Esophagus (tissue), 2 donors: ENCODE results near the gene ATP5PD. TPM values are rescaled to one million over a fixed set of nuclear protein-coding genes. Genes with fewer than 3 reads are reported as not detected.
"Not testable (repeated sequence)": the region's sequence is repeated elsewhere in the genome, so short reads cannot be mapped to it uniquely, and the experiment has no call there.

ENCODE experiments used
- H3K27ac ChIP-seq, 2 donors: one replicate each; pipeline ENCODE4 v1.5.1; 2013; ENCODE audit warnings: low read depth in 2 of 2, mild to moderate bottlenecking in 2 of 2, inconsistent platforms in 1 of 2, low read length in 1 of 2, moderate library complexity in 1 of 2
- H3K27me3 ChIP-seq, 2 donors: one replicate each; pipeline ENCODE4 v1.6.1; 2013; ENCODE audit warnings: low read length in 2 of 2, control low read depth in 1 of 2, mild to moderate bottlenecking in 1 of 2; ENCODE audit not compliant: insufficient read depth in 2 of 2, control insufficient read depth in 1 of 2
- H3K36me3 ChIP-seq, 2 donors: one replicate each; pipeline ENCODE4 v1.6.1; 2013; ENCODE audit warnings: low read length in 1 of 2; ENCODE audit not compliant: control insufficient read depth in 2 of 2, insufficient read depth in 2 of 2
- H3K4me1 ChIP-seq, 2 donors: one replicate each; pipeline ENCODE4 v1.6.1; 2013; ENCODE audit warnings: low read length in 1 of 2; ENCODE audit not compliant: control insufficient read depth in 2 of 2, insufficient read depth in 2 of 2
- H3K4me3 ChIP-seq, 2 donors: one replicate each; pipeline ENCODE4 v1.5.1; 2013; ENCODE audit warnings: low read length in 2 of 2, mild to moderate bottlenecking in 2 of 2, low read depth in 1 of 2, moderate library complexity in 1 of 2
- H3K9me3 ChIP-seq, 2 donors: one replicate each; pipeline ENCODE4 v1.6.1; 2013; ENCODE audit warnings: mild to moderate bottlenecking in 2 of 2, low read depth in 1 of 2, low read length in 1 of 2, moderate library complexity in 1 of 2; ENCODE audit not compliant: control insufficient read depth in 2 of 2, insufficient read depth in 1 of 2
- WGBS, 2 donors: extraction: QIAGEN DNeasy Blood & Tissue Kit; methylation state at CpG; one replicate each; pipeline ENCODE4 v1.1.7; 2013; 5-methylcytosine and 5-hydroxymethylcytosine counted together
- polyA plus RNA-seq, 2 donors: library from polyadenylated mRNA; stranded (reverse); fragments of 200-250 nt; gene quantifications; one replicate each; pipeline ENCODE4 v1.2.3, GENCODE V29; 2013
- donor health status: healthy with polysubstance abuse.
- donor health status: Bipolar disorder and iron deficiency.

ATP5PD gene
- polyA plus RNA-seq, 2 donors: 465 to 697 TPM

GRCh38 chr17:75043789-75044188 lies 3.0 kb downstream of the ATP5PD start:
- 70 to 73% methylated on average over 5 of the region's 5 CpGs for WGBS, 2 donors
- H3K9me3 ChIP-seq: not testable (repeated sequence)

GRCh38 chr17:75041656-75042280 lies 5.0 kb downstream of the ATP5PD start:
- no peaks in the 10 kb centered on the region for H3K9me3 ChIP-seq
- H3K4me3 ChIP-seq: no peak overlapping the region
- peaks cover 0 to 4% of the 10 kb centered on the region in 2 donors for H3K4me1 ChIP-seq
- no peaks in the 10 kb centered on the region for H3K27me3 ChIP-seq
- 79 to 88% methylated on average over 12 of the region's 12 CpGs for WGBS, 2 donors
- no peak overlapping the region for H3K27ac ChIP-seq
- H3K36me3 ChIP-seq: peaks cover 13 to 16% of the 10 kb centered on the region in 2 donors

More at GRCh38 chr17:75043789-75044188, 3.0 kb downstream of the ATP5PD start:
- peaks cover 13 to 16% of the 10 kb centered on the region in 2 donors for H3K36me3 ChIP-seq
- H3K4me1 ChIP-seq, H3K27me3 ChIP-seq, H3K27ac ChIP-seq, H3K4me3 ChIP-seq: not testable (repeated sequence)

- Histone ChIP-seq H3K4me1 (peaks cover 0 to 7% of the 10 kb centered on the region in 2 donors), H3K4me3 (no peak overlapping the region), H3K36me3 (peaks cover 13 to 16% of the 10 kb centered on the region in 2 donors), H3K27ac (no peak overlapping the region), H3K27me3 (no peaks in the 10 kb centered on the region), H3K9me3 (no peaks in the 10 kb centered on the region)
- WGBS, 2 donors: 85 to 86% methylated on average over 5 of the region's 5 CpGs
These were observed 7.5 kb downstream of the ATP5PD start for GRCh38 chr17:75039238-75039637.

GRCh38 chr17:75036643-75037268 lies 10.0 kb downstream of the ATP5PD start:
- Histone ChIP-seq H3K9me3 (no peaks in the 10 kb centered on the region), H3K4me3 (no peak overlapping the region), H3K27ac (peak overlapping the region; percentile 95 to 96), H3K27me3 (no peaks in the 10 kb centered on the region), H3K36me3 (peaks cover 9 to 11% of the 10 kb centered on the region in 2 donors), H3K4me1 (peaks cover 0 to 10% of the 10 kb centered on the region in 2 donors)
- WGBS, 2 donors: 35 to 44% methylated on average over 27 of the region's 27 CpGs

- H3K9me3 ChIP-seq: no peaks in the 10 kb centered on the region
- H3K4me1 ChIP-seq: peaks cover 0 to 10% of the 10 kb centered on the region in 2 donors
- 3 to 4% methylated on average over 43 of the region's 43 CpGs for WGBS, 2 donors
- H3K27me3 ChIP-seq: no peaks in the 10 kb centered on the region
- H3K36me3 ChIP-seq: peaks cover 0 to 4% of the 10 kb centered on the region in 2 donors
- H3K4me3 ChIP-seq: peak overlapping the region; percentile 55 to 59
- H3K27ac ChIP-seq: peak overlapping the region; percentile 95 to 96
These were observed 12.4 kb downstream of the ATP5PD start for GRCh38 chr17:75034236-75034908.

- H3K9me3 ChIP-seq: no peaks in the 10 kb centered on the region
- peak overlapping the region; percentile 55 to 59 for H3K4me3 ChIP-seq
- peak overlapping the region; percentile 95 to 96 for H3K27ac ChIP-seq
- H3K4me1 ChIP-seq: peaks cover 0 to 10% of the 10 kb centered on the region in 2 donors
- 1 to 2% methylated on average over 36 of the region's 36 CpGs for WGBS, 2 donors
- no peaks in the 10 kb centered on the region for H3K27me3 ChIP-seq
- no peaks in the 10 kb centered on the region for H3K36me3 ChIP-seq
These were observed 13.2 kb downstream of the ATP5PD start for GRCh38 chr17:75033346-75034235.

GRCh38 chr17:75032720-75033280 lies 14.0 kb downstream of the ATP5PD start:
- peak overlapping the region in 1 of 2 donors; percentile 7 for H3K4me3 ChIP-seq
- H3K36me3 ChIP-seq: no peaks in the 10 kb centered on the region
- no peaks in the 10 kb centered on the region for H3K9me3 ChIP-seq
- H3K27me3 ChIP-seq: no peaks in the 10 kb centered on the region
- H3K27ac ChIP-seq: peak overlapping the region; percentile 21 to 90
- 5 to 7% methylated on average over 13 of the region's 13 CpGs for WGBS, 2 donors
- H3K4me1 ChIP-seq: peaks cover 0 to 10% of the 10 kb centered on the region in 2 donors

GRCh38 chr17:75031972-75032719 lies 14.6 kb downstream of the ATP5PD start:
- WGBS, 2 donors: 6 to 16% methylated on average over 10 of the region's 10 CpGs
- no peaks in the 10 kb centered on the region for H3K9me3 ChIP-seq
- H3K36me3 ChIP-seq: no peaks in the 10 kb centered on the region
- peaks cover 0 to 10% of the 10 kb centered on the region in 2 donors for H3K4me1 ChIP-seq
- H3K27ac ChIP-seq: peak overlapping the region; percentile 21 to 90
- H3K27me3 ChIP-seq: no peaks in the 10 kb centered on the region
- H3K4me3 ChIP-seq: peak overlapping the region in 1 of 2 donors; percentile 7
